NOMO-1 (cell line): ENCODE measurements around the gene PARD3.

Experiments
- DNase-seq, 2 experiments: peaks; one replicate each; lab custom pipeline; 2025; ENCODE audit not compliant: unreplicated experiment in 2 of 2; lab: John Stamatoyannopoulos, UW

PARD3 gene

DNA sequence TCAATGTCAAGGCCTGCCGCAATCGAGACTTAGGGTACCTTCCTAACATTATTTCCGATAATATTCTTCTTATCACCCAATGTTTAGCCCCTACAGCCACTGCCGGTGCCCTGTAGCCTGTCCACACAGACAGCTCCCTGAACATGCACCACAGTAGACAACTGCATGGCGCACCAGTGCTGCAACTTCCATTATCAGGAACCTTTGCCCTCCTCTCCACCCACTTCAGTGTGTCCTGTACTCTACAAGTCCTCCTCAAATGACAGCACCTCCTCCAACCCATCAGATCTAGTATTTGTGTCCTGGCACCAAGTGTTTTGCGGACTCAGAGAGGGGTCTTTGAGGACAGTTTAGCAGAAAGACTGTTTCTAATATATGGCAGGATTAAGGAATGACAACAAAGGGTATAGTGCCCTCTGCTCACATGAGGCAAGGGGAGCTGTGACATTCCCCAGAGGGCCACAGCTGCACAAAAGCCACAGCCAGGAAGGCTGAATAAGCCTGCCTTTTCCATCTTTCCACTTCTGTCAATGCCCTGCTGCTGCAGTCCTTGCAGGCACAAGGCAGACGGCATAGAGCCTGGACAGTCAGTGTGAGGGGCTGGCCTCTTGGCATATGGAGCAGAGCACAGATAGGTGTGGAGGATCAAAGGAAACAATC is 335.4 kb downstream of the PARD3 start:
- no peak for DNase-seq

- DNase-seq, result no peak
Measured at GRCh38 chr10:34477249-34477648, 337.8 kb downstream of the PARD3 start.

GRCh38 chr10:34476608-34477007 is 338.5 kb downstream of the PARD3 start:
- no peak for DNase-seq

DNA sequence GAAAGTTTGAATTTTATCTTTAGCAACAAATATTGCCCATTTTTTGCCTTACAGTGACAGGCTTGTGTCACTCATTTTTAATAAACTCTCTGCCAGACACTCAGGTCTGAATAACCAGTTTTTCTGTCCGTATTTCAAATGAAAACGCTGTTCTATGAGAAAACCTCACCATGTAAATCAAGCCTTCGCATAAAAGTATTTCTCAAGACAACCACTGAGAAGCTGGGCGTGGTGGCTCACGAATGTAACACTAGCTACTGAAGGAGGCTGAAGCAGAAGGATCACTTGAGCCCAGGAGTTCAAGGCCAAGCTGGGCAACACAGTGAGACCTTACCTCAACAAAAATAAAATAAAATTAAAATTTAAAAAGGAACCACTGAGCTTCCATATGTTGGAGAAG is 339.3 kb downstream of the PARD3 start:
- no peak for DNase-seq

DNA sequence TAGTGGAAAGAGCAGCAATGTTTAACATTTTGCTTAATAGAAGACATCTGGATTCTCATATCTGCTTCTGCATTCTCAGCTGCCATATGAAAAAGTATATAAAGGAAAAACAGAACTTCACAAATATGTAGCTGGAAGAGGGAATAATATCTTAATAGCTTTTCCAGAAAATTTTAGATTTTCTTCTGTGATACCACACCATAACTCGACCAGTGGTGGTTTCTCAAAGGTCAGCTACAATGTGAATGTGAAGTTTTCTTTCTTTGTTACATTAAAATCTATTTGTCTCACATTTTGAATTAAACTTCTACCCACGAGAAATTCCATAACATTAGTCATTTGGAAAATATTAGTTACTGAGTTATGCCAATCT is 339.8 kb downstream of the PARD3 start:
- no peak for DNase-seq

GRCh38 chr10:34474555-34475273 is 340.4 kb downstream of the PARD3 start:
- DNase-seq, result no peak

- DNase-seq, result no peak
Measured at GRCh38 chr10:34474009-34474376, 341.1 kb downstream of the PARD3 start.

DNA sequence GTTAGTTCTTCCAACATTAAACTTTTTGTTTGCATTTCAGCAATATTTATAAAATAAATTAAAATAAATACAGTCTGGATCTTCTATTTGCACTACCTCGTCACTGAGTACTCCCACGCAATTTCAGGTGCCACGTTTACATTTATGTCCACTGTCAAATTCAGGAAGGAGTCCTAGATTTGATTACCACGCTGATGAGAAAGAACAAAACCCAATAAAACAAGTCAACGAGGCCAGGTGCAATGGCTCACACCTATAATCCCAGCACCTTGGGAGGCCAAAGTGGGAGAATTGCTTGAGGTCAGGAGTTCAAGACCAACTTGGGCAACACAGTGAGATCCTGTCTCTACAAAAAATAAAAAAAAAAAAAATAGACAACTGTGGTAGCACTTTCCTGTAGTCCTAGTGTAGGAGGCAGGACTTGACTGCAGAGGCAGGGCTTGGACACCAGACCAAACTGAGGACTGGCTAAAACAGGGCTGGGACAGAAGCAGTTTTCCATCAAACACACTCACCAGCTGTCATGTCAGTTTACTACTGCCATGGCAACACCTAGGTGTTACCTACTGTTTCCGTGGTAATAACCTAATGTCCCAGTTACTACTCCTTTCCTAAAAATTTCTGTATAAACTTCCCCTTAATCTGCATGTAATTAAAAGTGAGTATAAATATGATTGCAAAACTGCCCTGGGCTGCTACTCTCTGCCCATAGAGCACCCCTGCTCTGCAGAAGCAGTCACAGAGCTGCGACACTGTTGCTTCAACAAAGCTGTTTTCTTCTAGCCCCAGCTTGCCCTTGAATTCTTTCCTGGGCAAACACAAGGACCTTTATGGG is 341.7 kb downstream of the PARD3 start:
- no peak for DNase-seq

GRCh38 chr10:34470307-34470706 is 344.8 kb downstream of the PARD3 start:
- no peak for DNase-seq

GRCh38 chr10:34469446-34469845 is 345.6 kb downstream of the PARD3 start:
- no peak for DNase-seq

GRCh38 chr10:34467902-34468301 is 347.2 kb downstream of the PARD3 start:
- DNase-seq, result no peak

DNA sequence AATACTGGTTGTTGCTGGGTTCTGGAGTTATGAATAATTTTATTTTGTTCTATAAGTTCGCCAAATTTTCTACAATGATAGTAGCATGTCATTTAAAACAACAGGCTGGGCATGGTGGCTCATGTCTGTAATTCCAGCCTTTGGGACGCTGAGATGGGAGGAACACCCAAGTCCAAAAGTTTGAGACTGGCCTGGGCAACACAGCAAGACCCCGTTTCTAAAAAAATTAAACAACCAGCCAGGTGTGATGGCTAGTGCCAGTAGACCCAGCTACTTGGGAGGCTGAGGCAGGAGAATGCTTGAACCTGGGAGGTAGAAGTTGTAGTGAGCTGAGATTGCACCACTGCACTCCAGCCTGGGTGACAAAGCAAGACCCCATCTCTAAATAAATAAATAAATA is 347.7 kb downstream of the PARD3 start:
- no peak for DNase-seq

DNA sequence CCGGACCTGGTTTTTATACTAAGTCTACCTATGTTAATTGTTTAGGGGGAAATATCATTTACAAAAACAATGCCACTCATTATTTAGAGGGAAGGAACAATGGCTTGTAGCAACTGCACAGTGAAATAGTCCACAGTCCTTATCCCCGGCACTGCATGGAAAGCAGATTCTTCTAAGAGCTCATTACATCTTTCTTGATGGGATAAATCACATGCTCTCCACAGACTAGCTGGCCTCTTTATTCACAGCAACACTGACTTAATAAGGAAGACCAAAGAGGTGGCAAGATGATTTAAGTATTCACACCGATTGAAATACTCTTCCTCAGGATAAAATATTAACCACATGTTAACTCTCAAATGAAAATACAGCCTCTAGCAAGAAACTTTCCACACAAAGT is 349.4 kb downstream of the PARD3 start:
- no peak for DNase-seq

DNA sequence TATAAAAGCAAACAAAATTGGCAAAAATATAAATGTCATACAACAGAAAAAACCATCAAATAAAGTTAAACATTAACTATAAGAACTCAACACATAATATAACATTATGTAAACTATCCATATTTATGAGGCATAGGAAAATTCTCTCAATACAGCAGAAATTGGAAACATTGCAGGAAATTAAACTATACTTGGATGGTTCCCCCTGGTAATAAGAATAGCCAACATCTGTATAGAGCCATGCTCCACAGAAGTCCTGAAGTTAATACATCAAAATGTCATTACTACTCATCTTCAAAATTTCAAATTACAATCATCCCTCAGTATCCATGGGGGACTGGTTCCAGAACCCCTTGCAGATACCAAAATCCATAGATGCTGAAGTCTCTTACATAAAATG is 350.5 kb downstream of the PARD3 start:
- no peak for DNase-seq

GRCh38 chr10:34464000-34464399 is 351.1 kb downstream of the PARD3 start:
- no peak for DNase-seq

DNA sequence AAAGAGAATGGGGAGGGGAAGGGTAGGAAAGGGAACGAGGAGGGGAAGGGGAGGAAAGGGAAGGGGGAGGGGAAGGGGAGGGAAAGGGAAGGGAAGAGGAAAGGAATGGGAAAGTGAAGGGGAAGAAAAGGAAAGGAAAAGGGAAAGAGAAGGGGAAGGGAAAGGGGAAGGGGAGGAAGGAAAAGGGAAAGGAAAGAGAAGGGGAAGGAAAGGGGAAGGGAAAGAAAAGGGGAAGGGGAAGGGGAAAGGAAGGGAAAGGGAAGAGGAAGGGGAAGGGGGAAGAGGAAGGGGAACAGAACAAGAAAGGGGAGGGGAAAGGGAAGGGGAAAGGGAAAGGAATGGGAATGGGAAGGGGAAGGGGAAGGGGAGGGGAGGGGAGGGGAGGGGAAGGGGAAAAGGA is 352.1 kb downstream of the PARD3 start:
- no peak for DNase-seq

DNA sequence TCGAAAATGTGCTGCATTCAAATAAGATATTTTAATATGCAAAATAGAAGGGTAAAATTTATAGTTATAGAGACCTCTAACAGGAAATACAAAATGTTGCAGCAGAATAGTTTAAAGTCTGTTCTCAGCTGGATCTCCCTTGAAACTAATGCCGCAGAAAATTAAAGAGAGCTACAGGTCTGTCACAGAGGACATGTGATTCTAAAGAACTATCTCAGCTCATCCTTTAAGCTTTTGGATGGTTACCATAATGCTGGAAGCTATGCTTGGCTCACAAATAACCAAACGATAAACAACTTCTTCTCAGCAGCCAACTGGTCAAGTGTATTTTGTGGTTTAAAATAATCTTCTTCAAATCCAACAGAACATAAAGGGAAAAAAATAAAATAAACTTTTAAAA is 353.0 kb downstream of the PARD3 start:
- no peak for DNase-seq

DNA sequence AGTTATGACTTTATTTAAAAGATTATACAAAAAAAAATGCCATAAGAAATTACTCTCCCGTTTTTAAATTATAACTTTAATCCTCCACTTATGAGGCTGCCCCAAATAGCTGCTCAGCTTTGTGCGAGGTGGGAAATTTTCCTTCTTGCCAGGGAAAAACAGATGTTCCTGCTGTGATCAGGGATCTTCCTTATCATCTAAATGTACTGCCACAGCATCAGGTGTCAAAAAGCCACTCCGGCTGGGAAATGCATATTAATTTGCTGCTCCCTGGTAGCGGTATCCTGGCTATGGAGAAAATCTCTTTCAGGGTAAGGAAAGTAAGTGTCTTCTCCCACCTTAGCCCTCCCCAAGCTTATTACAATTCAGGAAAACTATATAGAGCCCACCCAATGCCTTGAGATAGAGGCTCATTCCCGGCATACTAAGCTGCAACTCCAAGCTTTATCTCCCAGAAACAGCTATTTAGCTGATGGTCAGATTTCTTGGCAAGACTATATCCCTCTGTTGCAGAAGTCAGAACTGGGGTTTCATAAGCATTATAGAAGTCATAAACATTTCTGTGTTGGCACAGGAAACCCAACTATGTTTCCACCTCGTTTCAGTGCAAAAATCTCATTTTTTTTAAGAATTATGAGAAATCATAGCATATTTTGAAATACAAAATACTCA is 360.4 kb downstream of the PARD3 start:
- no peak for DNase-seq

DNA sequence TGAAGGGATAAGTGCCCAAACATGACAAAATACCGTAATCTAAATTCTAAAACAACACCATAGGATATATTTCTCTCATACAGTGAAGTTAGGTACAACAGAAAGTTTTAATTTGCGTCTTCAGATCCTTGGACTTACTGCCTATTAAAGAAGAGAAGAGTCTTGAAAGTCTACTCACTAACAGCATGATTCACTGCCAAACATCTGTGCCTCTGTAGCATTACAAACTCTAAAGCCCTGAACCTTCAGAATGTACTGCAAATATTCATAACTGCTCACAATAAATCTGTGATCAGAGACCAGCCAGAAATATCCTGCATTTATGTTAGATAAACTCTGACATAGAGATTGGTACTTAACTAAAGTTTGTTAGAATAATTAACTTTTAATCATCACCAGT is 365.3 kb downstream of the PARD3 start:
- no peak for DNase-seq

DNA sequence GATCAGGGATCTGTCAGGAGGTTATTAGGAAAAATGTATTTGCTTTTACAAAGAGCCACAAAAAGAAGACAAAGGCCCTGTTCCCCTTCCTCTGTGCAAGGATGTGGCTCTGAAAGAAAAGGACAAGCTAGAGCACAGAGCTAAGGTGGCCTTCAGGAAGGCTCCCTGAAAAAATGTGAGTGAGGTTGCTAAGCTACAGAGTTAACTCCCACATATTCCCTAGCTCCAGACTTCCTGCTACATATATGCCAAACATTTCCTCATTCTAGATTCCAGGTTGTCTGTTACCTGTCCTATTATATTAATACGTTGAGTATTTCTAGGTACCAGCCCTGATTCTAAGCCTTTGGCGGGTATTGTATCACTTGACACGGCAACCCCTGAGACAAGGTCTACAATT is 369.0 kb downstream of the PARD3 start:
- no peak for DNase-seq
